Right atrium auricular region (tissue), 2 donors: Measurements from ENCODE around the gene SCGB3A2. TPM values are rescaled to one million over a fixed set of nuclear protein-coding genes. Genes with fewer than 3 reads are reported as not detected.

Experiments used
- DNase-seq: peaks from one replicate; pipeline ENCODE4 v3.0.0-alpha.2; 2019; ENCODE audit warnings: low spot score
- H3K27ac ChIP-seq, 2 donors: fragments of 200-600 bp; sonication (generic); 1 replicate in 1 of 2; 2 replicates in 1 of 2; pipeline ENCODE4 v1.5.1; 2016 to 2019
- H3K27me3 ChIP-seq, 2 donors: fragments of 200-600 bp; sonication (generic); one replicate each; pipeline versions ENCODE4 v1.5.1 to v1.6.0; 2017 to 2019
- H3K36me3 ChIP-seq: fragments of 200-600 bp; sonication (generic); one replicate; pipeline ENCODE4 v1.5.1; 2016
- H3K4me1 ChIP-seq, 2 donors: fragments of 200-600 bp; sonication (generic); one replicate each; pipeline versions ENCODE4 v1.5.1 to v1.6.0; 2017 to 2019
- H3K4me3 ChIP-seq, 2 donors: fragments of 200-600 bp; sonication (generic); 1 replicate in 1 of 2; 2 replicates in 1 of 2; pipeline ENCODE4 v1.5.1; 2017 to 2019; ENCODE audit warnings: mild to moderate bottlenecking in 1 of 2, moderate library complexity in 1 of 2
- H3K9me3 ChIP-seq, 2 donors: fragments of 200-600 bp; sonication (generic); one replicate each; pipeline ENCODE4 v1.5.1; 2019
- CTCF ChIP-seq, 2 donors: fragments of 200-600 bp; sonication (generic); IDR thresholded peaks; one replicate each; pipeline ENCODE4 v1.5.1; 2019; ENCODE audit warnings: antibody characterized with exemption in 2 of 2
- total RNA-seq, 2 donors: library from RNA; depleted of rRNA; stranded (reverse); fragments of >200 nt; gene quantifications; one replicate each; pipeline ENCODE4 v1.1.0, GENCODE V29; 2016

SCGB3A2 gene
- not detected for total RNA-seq

GRCh38 chr5:147878066-147878759, at the start of gene SCGB3A2:
Gene SCGB3A2 (plus strand): TSS chr5:147878711. CDS start chr5:147878804, 93 bp downstream.
- no peaks in the 10 kb centered on the region for H3K27me3 ChIP-seq

GRCh38 chr5:147830035-147830434, 48.5 kb upstream of the SCGB3A2 start:
- Histone ChIP-seq H3K27me3 (no peaks in the 10 kb centered on the region), H3K9me3 (no peaks in the 10 kb centered on the region)
- TF ChIP-seq CTCF (IDR thresholded peaks at IDR 0.05) = no peak

More at GRCh38 chr5:147878066-147878759, at the start of gene SCGB3A2:
- no peaks in the 10 kb centered on the region for H3K4me1 ChIP-seq
- DNase-seq = no peak
- H3K36me3 ChIP-seq = no peaks in the 10 kb centered on the region
- no peaks in the 10 kb centered on the region for H3K9me3 ChIP-seq
- TF ChIP-seq CTCF (IDR thresholded peaks at IDR 0.05) = no peak
- H3K4me3 ChIP-seq = no peak within 1 kb of the TSS
- H3K27ac ChIP-seq = no peak within 1 kb of the TSS

GRCh38 chr5:147831465-147831864, 47.0 kb upstream of the SCGB3A2 start, which contains the start of gene SPINK1:
Gene SPINK1 (minus strand): TSS chr5:147831671. CDS start chr5:147831577, 94 bp downstream.
- Histone ChIP-seq H3K4me1 (no peaks in the 10 kb centered on the region), H3K36me3 (no peaks in the 10 kb centered on the region), H3K27ac (no peak within 1 kb of the TSS), H3K27me3 (no peaks in the 10 kb centered on the region), H3K4me3 (no peak within 1 kb of the TSS), H3K9me3 (no peaks in the 10 kb centered on the region)
- no peak for TF ChIP-seq CTCF (IDR thresholded peaks at IDR 0.05)
- DNase-seq = no peak

More at GRCh38 chr5:147830035-147830434, 48.5 kb upstream of the SCGB3A2 start:
- Histone ChIP-seq H3K4me1 (no peaks in the 10 kb centered on the region), H3K27ac (no peak overlapping the region), H3K36me3 (no peaks in the 10 kb centered on the region), H3K4me3 (no peak overlapping the region)
- no peak for DNase-seq

- Histone ChIP-seq H3K4me3 (no peak overlapping the region), H3K27me3 (no peaks in the 10 kb centered on the region), H3K27ac (no peak overlapping the region), H3K4me1 (no peaks in the 10 kb centered on the region), H3K36me3 (no peaks in the 10 kb centered on the region), H3K9me3 (no peaks in the 10 kb centered on the region)
- DNase-seq = no peak
- TF ChIP-seq CTCF (IDR thresholded peaks at IDR 0.05) = no peak
Observed at GRCh38 chr5:147832541-147832940, 46.0 kb upstream of the SCGB3A2 start.

- Histone ChIP-seq H3K4me1 (no peaks in the 10 kb centered on the region), H3K9me3 (no peaks in the 10 kb centered on the region), H3K27me3 (no peaks in the 10 kb centered on the region), H3K36me3 (no peaks in the 10 kb centered on the region), H3K27ac (no peak overlapping the region), H3K4me3 (no peak overlapping the region)
- TF ChIP-seq CTCF (IDR thresholded peaks at IDR 0.05) = no peak
- no peak for DNase-seq
Observed at GRCh38 chr5:147835386-147835798, 43.1 kb upstream of the SCGB3A2 start.

- DNase-seq = no peak
- Histone ChIP-seq H3K27me3 (no peaks in the 10 kb centered on the region), H3K36me3 (no peaks in the 10 kb centered on the region), H3K4me1 (no peaks in the 10 kb centered on the region), H3K4me3 (no peak overlapping the region), H3K9me3 (no peaks in the 10 kb centered on the region), H3K27ac (no peak overlapping the region)
- no peak for TF ChIP-seq CTCF (IDR thresholded peaks at IDR 0.05)
Observed at GRCh38 chr5:147836439-147836838, 42.1 kb upstream of the SCGB3A2 start.
